IPS DF 4.7 (cell line): ENCODE measurements around the gene ME1.
"Not testable (repeated sequence)": the region's sequence is repeated elsewhere in the genome, so short reads cannot be mapped to it uniquely, and the experiment has no call there.

ENCODE experiments used
- DNase-seq: peaks from one replicate; pipeline ENCODE4 v3.0.0-alpha.2; 2013; ENCODE audit warnings: low spot score; ENCODE audit errors: extremely low read depth

ME1 gene

GRCh38 chr6:83432636-83433035 lies 1.8 kb upstream of the ME1 start:
- DNase-seq: no peak

- DNase-seq: no peak
Measured at GRCh38 chr6:83431545-83432155, 799 bp upstream of the ME1 start.

- no peak for DNase-seq
Measured at GRCh38 chr6:83429857-83430610, 817 bp downstream of the ME1 start.

- DNase-seq: no peak
Measured at GRCh38 chr6:83429269-83429668, 1.6 kb downstream of the ME1 start.

GRCh38 chr6:83424392-83425018 lies 6.3 kb downstream of the ME1 start:
- no peak for DNase-seq

GRCh38 chr6:83417880-83418663 lies 12.8 kb downstream of the ME1 start:
- no peak for DNase-seq

GRCh38 chr6:83413068-83413467 lies 17.8 kb downstream of the ME1 start:
- no peak for DNase-seq

GRCh38 chr6:83411731-83412130 lies 19.1 kb downstream of the ME1 start:
- no peak for DNase-seq

GRCh38 chr6:83403191-83403590 lies 27.7 kb downstream of the ME1 start:
- no peak for DNase-seq

- DNase-seq: no peak
Measured at GRCh38 chr6:83389606-83390005, 41.2 kb downstream of the ME1 start.

- DNase-seq: no peak
Measured at GRCh38 chr6:83385473-83385872, 45.4 kb downstream of the ME1 start.

- no peak for DNase-seq
Measured at GRCh38 chr6:83384751-83385150, 46.1 kb downstream of the ME1 start.

GRCh38 chr6:83381949-83382348 lies 48.9 kb downstream of the ME1 start:
- no peak for DNase-seq

GRCh38 chr6:83378621-83379388 lies 52.0 kb downstream of the ME1 start:
- DNase-seq: no peak

GRCh38 chr6:83371423-83371822 lies 59.4 kb downstream of the ME1 start:
- DNase-seq: no peak

- no peak for DNase-seq
Measured at GRCh38 chr6:83370567-83370966, 60.3 kb downstream of the ME1 start.

GRCh38 chr6:83369692-83370091 lies 61.2 kb downstream of the ME1 start:
- no peak for DNase-seq

- DNase-seq: no peak
Measured at GRCh38 chr6:83368577-83368976, 62.3 kb downstream of the ME1 start.

GRCh38 chr6:83367104-83367503 lies 63.7 kb downstream of the ME1 start:
- no peak for DNase-seq

GRCh38 chr6:83365931-83366330 lies 64.9 kb downstream of the ME1 start:
- no peak for DNase-seq

GRCh38 chr6:83362349-83362748 lies 68.5 kb downstream of the ME1 start:
- DNase-seq: not testable (repeated sequence)
